Upper lobe of right lung (tissue), 1 donor: ENCODE measurements around the gene TUBGCP2. TPM values are rescaled to one million over a fixed set of nuclear protein-coding genes. Genes with fewer than 3 reads are reported as not detected.
"Not testable (repeated sequence)": the region's sequence is repeated elsewhere in the genome, so short reads cannot be mapped to it uniquely, and the experiment has no call there.

Source experiments
- ATAC-seq: fragments of 200-7000 bp; cut with Tn5 transposase; one replicate; pipeline ENCODE4 v1.9.1; 2020; ENCODE audit warnings: mild to moderate bottlenecking, moderate library complexity
- DNase-seq: peaks from one replicate; pipeline ENCODE4 v3.0.0-alpha.2; 2020
- H3K27ac ChIP-seq: fragments of 200-600 bp; one replicate; pipeline ENCODE4 v1.8.0; 2022
- H3K27me3 ChIP-seq: fragments of 200-600 bp; one replicate; pipeline ENCODE4 v1.8.0; 2022; ENCODE audit warnings: mild to moderate bottlenecking
- H3K36me3 ChIP-seq: fragments of 200-600 bp; one replicate; pipeline ENCODE4 v1.8.0; 2022
- H3K4me1 ChIP-seq: fragments of 200-600 bp; one replicate; pipeline ENCODE4 v1.8.0; 2022
- H3K4me3 ChIP-seq: fragments of 200-600 bp; one replicate; pipeline ENCODE4 v1.8.0; 2022; ENCODE audit warnings: mild to moderate bottlenecking
- H3K9me3 ChIP-seq: fragments of 200-600 bp; one replicate; pipeline ENCODE4 v1.8.0; 2022
- CTCF ChIP-seq: fragments of 200-600 bp; IDR thresholded peaks from one replicate; pipeline ENCODE4 v1.8.0; 2022; ENCODE audit warnings: antibody characterized with exemption
- intact Hi-C: fragments of 100-400 bp; cut with DNase I; formaldehyde crosslinking; loops from one replicate; pipeline ENCODE4 v1.11.0; 2022
- total RNA-seq: library from RNA; stranded (reverse); fragmentation: NEBNext Ultra II Directional; extraction: Animal tissue kit (Norgen Biotek cat#: 25700); gene quantifications from one replicate; pipeline ENCODE4 v1.2.1, GENCODE V29; 2021
- donor health status: DM: no; HTN: yes; CAD: no; lungs with severe emphysema.

Gene TUBGCP2
- total RNA-seq, 1 donor from 2014 or later: 44.6 TPM

- peak; percentile 66 for ATAC-seq
- Histone ChIP-seq H3K36me3 (no peaks in the 10 kb centered on the region), H3K9me3 (no peaks in the 10 kb centered on the region), H3K4me1 (peaks cover 9% of the 10 kb centered on the region), H3K27ac (no peak overlapping the region), H3K27me3 (peaks cover 50% of the 10 kb centered on the region), H3K4me3 (no peak overlapping the region)
- intact Hi-C loops: no loop called here
- no peak for TF ChIP-seq CTCF
- DNase-seq: peak; percentile 82
Observed at GRCh38 chr10:133324198-133324792, 15.6 kb upstream of the TUBGCP2 start.

DNA sequence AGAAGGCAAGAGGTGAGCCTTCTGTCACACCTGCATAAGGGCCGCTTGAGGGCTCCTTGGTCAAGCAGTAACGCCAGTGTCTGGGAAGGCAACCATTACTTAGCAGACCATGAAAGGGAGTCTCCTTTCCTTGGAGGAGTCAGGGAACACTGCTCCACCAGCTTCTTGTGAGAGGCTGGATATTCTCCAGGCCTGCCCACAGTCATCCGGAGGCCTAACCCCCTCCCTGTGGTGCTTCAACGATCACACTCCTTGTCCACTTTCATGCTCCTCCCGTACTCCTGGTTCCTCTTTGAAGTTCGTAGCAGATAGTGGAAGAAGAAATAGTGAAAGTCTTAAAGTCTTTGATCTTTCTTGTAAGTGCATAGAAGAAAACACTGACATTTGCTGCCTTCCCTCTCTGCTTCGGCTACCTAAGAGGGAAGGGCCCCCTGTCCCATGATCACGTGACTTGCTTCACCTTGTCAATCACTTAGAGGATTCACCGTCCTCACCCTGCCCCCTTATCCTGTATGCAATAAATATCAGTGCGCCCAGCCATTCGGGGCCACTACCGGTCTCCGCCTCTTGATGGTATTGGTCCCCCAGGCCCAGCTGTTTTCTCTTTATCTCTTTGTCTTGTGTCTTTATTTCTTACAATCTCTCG lies 13.5 kb upstream of the TUBGCP2 start:
- H3K4me1 ChIP-seq: peaks cover 12% of the 10 kb centered on the region
- H3K9me3 ChIP-seq, H3K4me3 ChIP-seq, intact Hi-C loops, H3K27ac ChIP-seq, ATAC-seq, DNase-seq, H3K36me3 ChIP-seq: not testable (repeated sequence)
- peaks cover 36% of the 10 kb centered on the region for H3K27me3 ChIP-seq

GRCh38 chr10:133320852-133321422 lies 12.3 kb upstream of the TUBGCP2 start:
- intact Hi-C loops, H3K9me3 ChIP-seq, ATAC-seq, H3K4me1 ChIP-seq, H3K27ac ChIP-seq, H3K36me3 ChIP-seq, DNase-seq, H3K4me3 ChIP-seq: not testable (repeated sequence)
- peaks cover 23% of the 10 kb centered on the region for H3K27me3 ChIP-seq

GRCh38 chr10:133318494-133319127 lies 9.9 kb upstream of the TUBGCP2 start:
- intact Hi-C loops: no loop called here
- no peak overlapping the region for H3K27ac ChIP-seq
- no peaks in the 10 kb centered on the region for H3K36me3 ChIP-seq
- H3K9me3 ChIP-seq: no peaks in the 10 kb centered on the region
- H3K4me3 ChIP-seq: peak overlapping the region; percentile 26
- DNase-seq (peak; percentile 85), ATAC-seq (peak; percentile 95)
- peaks cover 11% of the 10 kb centered on the region for H3K27me3 ChIP-seq
- TF ChIP-seq CTCF: peak; percentile 69
- peaks cover 3% of the 10 kb centered on the region for H3K4me1 ChIP-seq

GRCh38 chr10:133316732-133317131 lies 8.1 kb upstream of the TUBGCP2 start:
- peaks cover 3% of the 10 kb centered on the region for H3K4me1 ChIP-seq
- no peak overlapping the region for H3K4me3 ChIP-seq
- no peak overlapping the region for H3K27ac ChIP-seq
- ATAC-seq (no peak), DNase-seq (no peak)
- intact Hi-C loops: no loop called here
- H3K9me3 ChIP-seq: no peaks in the 10 kb centered on the region
- peaks cover 11% of the 10 kb centered on the region for H3K27me3 ChIP-seq
- no peak for TF ChIP-seq CTCF
- peaks cover 10% of the 10 kb centered on the region for H3K36me3 ChIP-seq

- Histone ChIP-seq H3K9me3 (no peaks in the 10 kb centered on the region), H3K27ac (no peak overlapping the region), H3K36me3 (peaks cover 15% of the 10 kb centered on the region), H3K4me1 (peaks cover 3% of the 10 kb centered on the region), H3K27me3 (peaks cover 11% of the 10 kb centered on the region), H3K4me3 (no peak overlapping the region)
- DNase-seq (no peak), ATAC-seq (no peak)
- TF ChIP-seq CTCF: no peak
- intact Hi-C loops: no loop called here
Observed at GRCh38 chr10:133316266-133316665, 7.6 kb upstream of the TUBGCP2 start.
